Uterus (tissue), 2 donors: Measurements from ENCODE around the gene CD99.

Experiments
- CTCF ChIP-seq, 4 experiments: fragments of 200-600 bp in 2 of 4; fragments of 450-650 bp in 2 of 4; sonication (generic) in 2 of 4; IDR thresholded peaks; one replicate each; pipeline ENCODE4 v1.5.1; 2016 to 2019; ENCODE audit warnings: antibody characterized with exemption in 4 of 4, mild to moderate bottlenecking in 2 of 4, moderate library complexity in 1 of 4
- POLR2A ChIP-seq, 2 donors: fragments of 450-650 bp; IDR thresholded peaks; one replicate each; pipeline ENCODE4 v1.6.1; 2016; ENCODE audit warnings: antibody characterized with exemption in 2 of 2, mild to moderate bottlenecking in 1 of 2, moderate library complexity in 1 of 2

GRCh38 chrX:2788980-2789379 is 97.9 kb downstream of the CD99 start:
- TF ChIP-seq POLR2A (IDR thresholded peaks at IDR 0.05) = no peak
- no peak for TF ChIP-seq CTCF (IDR thresholded peaks at IDR 0.05)
